ENCODE measurements around the gene FCHSD2. TPM values are rescaled to one million over a fixed set of nuclear protein-coding genes. Genes with fewer than 3 reads are reported as not detected.

Gene FCHSD2
- total RNA-seq, 6 donors from 2014 or later: 22.5 to 55.6 (median 42.7) TPM

DNA sequence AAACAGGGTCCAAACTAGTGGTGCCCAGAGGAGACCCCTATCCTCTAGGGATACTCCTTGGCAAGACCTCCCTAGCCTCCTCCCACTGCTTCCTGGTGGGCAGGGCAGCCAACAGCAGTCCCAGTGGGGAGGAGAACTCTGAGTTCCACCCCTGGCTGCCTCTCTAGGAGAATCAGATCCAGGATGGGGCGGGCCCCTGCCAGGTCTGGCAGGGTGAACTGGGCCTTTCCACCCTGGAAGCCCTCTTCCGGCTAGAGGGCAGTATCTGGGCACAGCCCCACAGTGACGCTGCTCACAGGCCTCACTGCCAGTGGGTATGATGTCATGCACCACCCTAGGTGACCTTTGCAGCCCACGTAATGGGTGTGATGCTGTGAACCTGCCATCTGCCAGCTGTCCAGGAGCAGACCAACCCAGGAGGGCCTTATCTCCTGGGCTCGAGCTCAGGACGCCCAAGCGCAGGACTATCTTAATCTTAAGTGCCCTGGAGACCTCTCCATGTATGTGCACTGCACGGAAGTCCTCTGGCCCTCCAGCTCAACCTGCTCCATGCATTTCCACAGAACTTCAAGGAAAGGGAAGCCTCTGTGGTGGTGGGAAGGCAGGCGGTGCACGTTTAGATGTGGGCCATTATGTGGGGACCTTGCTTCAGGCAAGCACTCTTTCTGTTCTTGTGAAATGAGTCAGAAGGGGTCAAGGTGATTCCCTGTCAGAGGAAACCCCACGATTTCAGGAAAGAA is 31.8 kb upstream of the FCHSD2 start:
- H3K4me3 ChIP-seq: no peak overlapping the region
- DNase-seq (no peak), ATAC-seq (ENCODE audit: low FRiP score in 2 of 2) (no peak)
- H3K9me3 ChIP-seq: no peaks in the 10 kb centered on the region
- peaks cover 18 to 37% (median 25%) of the 10 kb centered on the region in 4 donors for H3K4me1 ChIP-seq
- H3K36me3 ChIP-seq: no peaks in the 10 kb centered on the region
- TF ChIP-seq EP300 (IDR thresholded peaks at IDR 0.05): no peak
- peak in 1 of 2 donors; percentile 31 for TF ChIP-seq POLR2AphosphoS5 (IDR thresholded peaks at IDR 0.05)
- no peak for TF ChIP-seq POLR2A (IDR thresholded peaks at IDR 0.05)
- TF ChIP-seq, protein P1, sequence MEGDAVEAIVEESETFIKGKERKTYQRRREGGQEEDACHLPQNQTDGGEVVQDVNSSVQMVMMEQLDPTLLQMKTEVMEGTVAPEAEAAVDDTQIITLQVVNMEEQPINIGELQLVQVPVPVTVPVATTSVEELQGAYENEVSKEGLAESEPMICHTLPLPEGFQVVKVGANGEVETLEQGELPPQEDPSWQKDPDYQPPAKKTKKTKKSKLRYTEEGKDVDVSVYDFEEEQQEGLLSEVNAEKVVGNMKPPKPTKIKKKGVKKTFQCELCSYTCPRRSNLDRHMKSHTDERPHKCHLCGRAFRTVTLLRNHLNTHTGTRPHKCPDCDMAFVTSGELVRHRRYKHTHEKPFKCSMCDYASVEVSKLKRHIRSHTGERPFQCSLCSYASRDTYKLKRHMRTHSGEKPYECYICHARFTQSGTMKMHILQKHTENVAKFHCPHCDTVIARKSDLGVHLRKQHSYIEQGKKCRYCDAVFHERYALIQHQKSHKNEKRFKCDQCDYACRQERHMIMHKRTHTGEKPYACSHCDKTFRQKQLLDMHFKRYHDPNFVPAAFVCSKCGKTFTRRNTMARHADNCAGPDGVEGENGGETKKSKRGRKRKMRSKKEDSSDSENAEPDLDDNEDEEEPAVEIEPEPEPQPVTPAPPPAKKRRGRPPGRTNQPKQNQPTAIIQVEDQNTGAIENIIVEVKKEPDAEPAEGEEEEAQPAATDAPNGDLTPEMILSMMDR (IDR thresholded peaks at IDR 0.05): no peak
- H3K27me3 ChIP-seq: no peaks in the 10 kb centered on the region
- WGBS, 2 donors: 68 to 85% methylated on average over 7 to 9 of the region's 11 CpGs
- H3K27ac ChIP-seq: no peak overlapping the region

DNA sequence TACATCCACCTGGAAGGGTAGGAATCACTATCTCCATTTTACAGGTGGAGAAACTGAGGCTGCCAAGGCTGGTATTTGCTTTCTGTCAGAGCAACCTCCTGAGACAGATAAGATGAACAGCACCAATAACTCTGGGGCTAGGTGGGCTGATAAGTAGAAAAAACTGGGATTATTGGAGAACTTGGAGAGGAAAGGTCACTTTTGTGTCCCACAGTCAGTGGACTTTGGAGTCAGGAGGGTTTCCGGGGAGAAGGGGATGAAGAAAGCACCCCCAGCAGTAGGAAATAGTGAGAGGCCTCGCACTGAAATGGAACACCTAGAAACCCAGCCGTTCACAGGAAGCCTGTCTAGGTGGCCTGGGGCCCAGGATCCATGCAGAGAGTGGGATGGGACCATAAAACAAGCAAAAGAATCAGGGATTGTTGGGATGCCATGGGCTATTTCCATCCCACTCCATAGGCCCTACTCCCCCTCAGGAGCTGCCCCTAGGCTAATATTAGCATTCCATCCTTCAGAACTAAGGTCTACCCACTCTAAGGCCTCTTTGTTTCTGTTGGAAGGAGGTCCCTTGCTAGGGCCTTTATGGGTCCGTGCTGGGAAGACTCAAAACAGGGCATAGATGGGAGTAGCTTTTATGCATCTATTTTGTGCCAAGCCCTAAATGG is 31.0 kb upstream of the FCHSD2 start:
- H3K9me3 ChIP-seq: no peaks in the 10 kb centered on the region
- H3K36me3 ChIP-seq: no peaks in the 10 kb centered on the region
- DNase-seq: no peak
- no peak overlapping the region for H3K4me3 ChIP-seq
- H3K27ac ChIP-seq: no peak overlapping the region
- WGBS, 2 donors: 88 to 93% methylated on average over 3 to 4 of the region's 4 CpGs
- no peaks in the 10 kb centered on the region for H3K27me3 ChIP-seq
- no peak for TF ChIP-seq POLR2AphosphoS5 (IDR thresholded peaks at IDR 0.05)
- no peak for TF ChIP-seq EP300 (IDR thresholded peaks at IDR 0.05)
- TF ChIP-seq POLR2A (IDR thresholded peaks at IDR 0.05): no peak
- TF ChIP-seq, protein P1 (IDR thresholded peaks at IDR 0.05): no peak
- peaks cover 16 to 35% (median 24%) of the 10 kb centered on the region in 4 donors for H3K4me1 ChIP-seq
- no peak for ATAC-seq (ENCODE audit: low FRiP score in 2 of 2)

DNA sequence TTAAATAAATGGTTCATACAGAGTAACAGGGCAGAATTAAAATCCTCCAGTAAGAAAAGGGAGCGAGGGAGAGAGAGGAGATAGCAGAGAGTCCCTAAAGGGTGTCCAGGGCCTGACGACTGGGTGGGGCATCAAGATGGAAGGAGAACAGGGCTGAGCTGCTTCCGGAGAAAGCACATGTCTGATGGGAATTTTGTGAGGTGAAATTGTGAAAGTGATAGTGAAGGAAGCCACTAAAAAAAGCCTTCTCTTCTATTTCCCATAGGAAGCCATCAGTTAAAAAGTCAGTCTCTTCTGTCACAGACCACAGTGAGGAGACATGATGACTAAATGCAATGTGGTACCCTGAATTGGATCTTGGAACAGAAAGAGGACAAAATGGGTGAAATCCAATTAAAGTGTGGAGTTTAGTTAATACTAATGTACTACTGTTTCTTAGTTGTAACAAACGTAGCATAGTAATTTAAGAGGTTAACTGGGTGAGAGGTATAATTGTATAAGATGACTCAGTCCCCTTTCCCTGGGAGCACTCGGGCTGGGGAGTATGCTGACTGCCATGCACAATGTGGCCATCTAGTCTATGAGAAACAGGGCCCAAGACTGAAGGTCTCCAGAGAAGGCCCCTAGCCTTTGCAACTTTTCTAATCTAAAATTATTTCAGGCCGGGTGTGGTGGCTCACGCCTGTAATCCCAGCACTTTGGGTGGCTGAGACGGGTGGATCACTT is 29.5 kb upstream of the FCHSD2 start:
- Histone ChIP-seq H3K4me1 (peaks cover 1 to 20% (median 15%) of the 10 kb centered on the region in 4 donors), H3K4me3 (no peak overlapping the region), H3K36me3 (no peaks in the 10 kb centered on the region), H3K9me3 (no peaks in the 10 kb centered on the region), H3K27ac (peak overlapping the region in 1 of 4 donors; percentile 14), H3K27me3 (no peaks in the 10 kb centered on the region)
- WGBS, 2 donors: 75 to 82% methylated on average over 8 of the region's 8 CpGs
- TF ChIP-seq POLR2AphosphoS5 (IDR thresholded peaks at IDR 0.05) (no peak), EP300 (IDR thresholded peaks at IDR 0.05) (peak in 1 of 4 donors; percentile 22)
- no peak for DNase-seq
- no peak for ATAC-seq (ENCODE audit: low FRiP score in 2 of 2)

DNA sequence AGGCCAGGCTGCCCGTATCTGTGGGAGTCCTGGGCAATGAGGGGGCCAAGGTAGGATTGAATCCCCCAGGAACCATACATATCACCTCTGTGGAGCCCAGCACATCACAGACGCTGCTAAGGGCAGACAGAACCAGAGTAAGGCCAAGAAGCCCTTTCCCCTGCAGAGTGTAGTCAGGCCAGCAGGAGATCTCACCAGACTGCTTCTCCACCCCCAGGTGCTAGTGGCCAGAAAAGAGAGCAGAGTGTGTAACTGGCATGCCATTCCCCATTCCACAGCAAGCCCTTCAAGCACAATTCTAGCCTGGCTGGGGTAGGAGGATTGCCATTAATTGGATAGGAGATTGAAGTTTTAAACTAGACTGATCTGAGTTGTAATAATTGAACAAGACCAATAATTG is 28.0 kb upstream of the FCHSD2 start:
- ATAC-seq (ENCODE audit: low FRiP score in 2 of 2) (no peak), DNase-seq (no peak)
- no peaks in the 10 kb centered on the region for H3K27me3 ChIP-seq
- 83 to 94% methylated on average over 2 of the region's 2 CpGs for WGBS, 2 donors
- H3K27ac ChIP-seq: no peak overlapping the region
- no peaks in the 10 kb centered on the region for H3K36me3 ChIP-seq
- TF ChIP-seq, protein P1 (IDR thresholded peaks at IDR 0.05): no peak
- no peak for TF ChIP-seq POLR2A (IDR thresholded peaks at IDR 0.05)
- TF ChIP-seq POLR2AphosphoS5 (IDR thresholded peaks at IDR 0.05): no peak
- TF ChIP-seq EP300 (IDR thresholded peaks at IDR 0.05): no peak
- H3K4me3 ChIP-seq: no peak overlapping the region
- H3K4me1 ChIP-seq: peaks cover 0 to 11% (median 4%) of the 10 kb centered on the region in 4 donors
- H3K9me3 ChIP-seq: no peaks in the 10 kb centered on the region

Data from upper lobe of left lung (tissue), 6 donors.